Keratinocyte (primary cell): Measurements from ENCODE around the gene EYA4.

Source experiments
- EZH2 ChIP-seq: IDR thresholded peaks from one replicate; pipeline ENCODE4 v1.6.1; 2012; ENCODE audit warnings: inconsistent platforms, mild to moderate bottlenecking, low read length, moderate library complexity
- TF ChIP-seq, protein P1 (sequence below), 3 experiments: IDR thresholded peaks in 1 of 3; conservative IDR thresholded peaks in 1 of 3; optimal IDR thresholded peaks in 1 of 3; 2 replicates in 2 of 3; 3 replicates in 1 of 3; pipeline versions ENCODE3 to v1.5.1; 2011; ENCODE audit warnings: low read length in 3 of 3, mild to moderate bottlenecking in 3 of 3, moderate library complexity in 2 of 3, control low read depth in 1 of 3, inconsistent platforms in 1 of 3; ENCODE audit not compliant: insufficient read depth in 2 of 3; ENCODE audit errors: extremely low read depth in 1 of 3

DNA sequence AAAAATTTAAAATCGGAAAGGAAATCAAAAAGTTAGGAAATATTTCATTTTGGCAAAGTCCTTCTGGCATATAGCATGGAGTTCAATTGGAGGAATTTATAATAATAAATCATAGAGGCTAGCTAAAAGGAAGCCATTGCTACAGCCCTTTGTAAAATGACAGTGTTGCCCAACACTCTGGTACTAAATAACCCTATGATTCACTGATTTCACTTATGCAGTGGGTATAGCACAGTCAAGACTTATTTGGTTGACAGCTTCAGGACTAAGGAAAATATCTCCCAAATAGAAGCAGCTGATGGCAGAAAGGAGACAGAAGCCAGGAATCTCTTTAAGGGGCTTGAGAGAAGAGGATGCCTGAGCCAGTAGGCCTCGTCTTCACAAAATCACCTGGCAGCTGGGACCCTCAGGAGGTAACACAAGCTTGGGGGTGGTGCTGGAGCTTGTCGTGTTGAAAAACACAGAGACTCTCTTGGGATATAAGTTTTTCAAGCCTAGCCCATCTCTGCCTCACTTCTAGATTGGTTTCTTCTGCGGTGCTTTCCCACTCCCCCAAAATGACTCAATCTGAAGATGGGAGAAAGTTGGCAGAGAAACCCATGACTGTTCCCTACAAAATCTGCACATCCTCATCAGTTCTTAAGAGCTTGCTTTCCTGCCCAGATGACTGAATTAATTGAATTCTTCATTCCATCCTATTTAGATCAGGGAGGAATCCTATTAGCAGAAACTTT, 38.4 kb upstream of the EYA4 start:
- TF ChIP-seq, protein P1, sequence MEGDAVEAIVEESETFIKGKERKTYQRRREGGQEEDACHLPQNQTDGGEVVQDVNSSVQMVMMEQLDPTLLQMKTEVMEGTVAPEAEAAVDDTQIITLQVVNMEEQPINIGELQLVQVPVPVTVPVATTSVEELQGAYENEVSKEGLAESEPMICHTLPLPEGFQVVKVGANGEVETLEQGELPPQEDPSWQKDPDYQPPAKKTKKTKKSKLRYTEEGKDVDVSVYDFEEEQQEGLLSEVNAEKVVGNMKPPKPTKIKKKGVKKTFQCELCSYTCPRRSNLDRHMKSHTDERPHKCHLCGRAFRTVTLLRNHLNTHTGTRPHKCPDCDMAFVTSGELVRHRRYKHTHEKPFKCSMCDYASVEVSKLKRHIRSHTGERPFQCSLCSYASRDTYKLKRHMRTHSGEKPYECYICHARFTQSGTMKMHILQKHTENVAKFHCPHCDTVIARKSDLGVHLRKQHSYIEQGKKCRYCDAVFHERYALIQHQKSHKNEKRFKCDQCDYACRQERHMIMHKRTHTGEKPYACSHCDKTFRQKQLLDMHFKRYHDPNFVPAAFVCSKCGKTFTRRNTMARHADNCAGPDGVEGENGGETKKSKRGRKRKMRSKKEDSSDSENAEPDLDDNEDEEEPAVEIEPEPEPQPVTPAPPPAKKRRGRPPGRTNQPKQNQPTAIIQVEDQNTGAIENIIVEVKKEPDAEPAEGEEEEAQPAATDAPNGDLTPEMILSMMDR (optimal IDR thresholded peaks at IDR 0.05 in 1 of 3, IDR thresholded peaks at IDR 0.05 in 1 of 3, conservative IDR thresholded peaks at IDR 0.05 in 1 of 3; ENCODE audit: extremely low read depth in 1 of 3, insufficient read depth in 2 of 3, low read length in 3 of 3), result no peak
- TF ChIP-seq EZH2, result no peak
